Measurements from ENCODE around the gene DNASE1L2. TPM values are rescaled to one million over a fixed set of nuclear protein-coding genes. Genes with fewer than 3 reads are reported as not detected.

The DNASE1L2 gene
- total RNA-seq, 4 donors from 2014 or later = 0.34 to 0.82 TPM; not detected in 2

DNA sequence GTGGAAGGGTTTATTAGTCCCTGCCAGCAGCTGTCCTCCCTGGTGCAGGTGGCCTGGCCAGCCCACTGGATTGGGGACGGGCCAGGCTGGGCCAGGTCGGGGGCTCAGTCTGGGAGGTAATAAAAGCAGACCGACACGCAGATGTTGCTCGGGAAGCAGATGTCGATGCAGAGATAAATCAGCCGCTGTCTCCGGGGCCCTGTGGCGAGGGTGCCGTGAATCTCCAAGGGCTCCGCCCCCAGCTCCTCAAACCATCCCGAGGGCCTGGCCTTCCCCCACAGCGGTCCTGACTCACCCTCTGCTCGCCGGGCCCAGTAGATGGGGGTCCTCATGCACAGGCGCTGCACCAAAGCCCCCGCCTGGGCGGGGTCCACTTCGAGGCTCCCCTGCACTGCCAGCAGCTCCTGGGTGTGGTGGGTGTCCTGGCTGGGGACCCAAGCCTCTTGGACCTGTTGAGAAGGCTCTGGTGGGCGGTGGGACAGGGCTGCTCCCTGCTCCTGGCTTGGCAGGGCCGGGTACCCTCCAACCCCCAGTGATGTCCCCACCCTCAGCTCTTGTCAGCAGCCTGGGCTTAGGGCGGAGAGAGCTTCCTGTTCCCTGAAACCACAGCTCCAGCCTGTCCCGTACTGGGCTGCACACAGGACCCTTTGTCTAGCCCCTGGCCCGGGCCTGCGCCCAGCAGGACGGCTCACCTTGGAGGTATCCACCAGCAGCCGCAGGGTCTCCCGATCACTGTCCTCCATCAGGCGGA is 26.8 kb upstream of the DNASE1L2 start:
- TF ChIP-seq, protein P1, sequence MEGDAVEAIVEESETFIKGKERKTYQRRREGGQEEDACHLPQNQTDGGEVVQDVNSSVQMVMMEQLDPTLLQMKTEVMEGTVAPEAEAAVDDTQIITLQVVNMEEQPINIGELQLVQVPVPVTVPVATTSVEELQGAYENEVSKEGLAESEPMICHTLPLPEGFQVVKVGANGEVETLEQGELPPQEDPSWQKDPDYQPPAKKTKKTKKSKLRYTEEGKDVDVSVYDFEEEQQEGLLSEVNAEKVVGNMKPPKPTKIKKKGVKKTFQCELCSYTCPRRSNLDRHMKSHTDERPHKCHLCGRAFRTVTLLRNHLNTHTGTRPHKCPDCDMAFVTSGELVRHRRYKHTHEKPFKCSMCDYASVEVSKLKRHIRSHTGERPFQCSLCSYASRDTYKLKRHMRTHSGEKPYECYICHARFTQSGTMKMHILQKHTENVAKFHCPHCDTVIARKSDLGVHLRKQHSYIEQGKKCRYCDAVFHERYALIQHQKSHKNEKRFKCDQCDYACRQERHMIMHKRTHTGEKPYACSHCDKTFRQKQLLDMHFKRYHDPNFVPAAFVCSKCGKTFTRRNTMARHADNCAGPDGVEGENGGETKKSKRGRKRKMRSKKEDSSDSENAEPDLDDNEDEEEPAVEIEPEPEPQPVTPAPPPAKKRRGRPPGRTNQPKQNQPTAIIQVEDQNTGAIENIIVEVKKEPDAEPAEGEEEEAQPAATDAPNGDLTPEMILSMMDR (IDR thresholded peaks at IDR 0.05; ENCODE audit: low read depth) = no peak

DNA sequence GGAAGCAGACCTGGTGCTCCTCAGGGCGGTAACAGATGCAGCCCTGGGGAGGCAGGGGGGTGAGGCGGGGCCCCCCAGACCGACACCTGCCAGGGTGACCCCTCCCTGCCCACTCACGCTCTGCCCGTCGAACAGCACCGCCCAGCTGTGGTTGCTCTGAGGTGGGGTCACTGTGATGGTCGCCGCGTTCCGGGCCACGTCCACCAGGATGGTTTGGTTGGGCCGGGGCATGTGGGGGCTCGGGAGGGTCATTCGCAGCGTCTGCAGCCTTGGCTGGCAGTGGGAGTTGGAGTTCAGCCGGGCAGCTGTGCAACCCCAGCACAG is 26.3 kb upstream of the DNASE1L2 start:
- TF ChIP-seq, protein P1 (IDR thresholded peaks at IDR 0.05; ENCODE audit: low read depth) = no peak

DNA sequence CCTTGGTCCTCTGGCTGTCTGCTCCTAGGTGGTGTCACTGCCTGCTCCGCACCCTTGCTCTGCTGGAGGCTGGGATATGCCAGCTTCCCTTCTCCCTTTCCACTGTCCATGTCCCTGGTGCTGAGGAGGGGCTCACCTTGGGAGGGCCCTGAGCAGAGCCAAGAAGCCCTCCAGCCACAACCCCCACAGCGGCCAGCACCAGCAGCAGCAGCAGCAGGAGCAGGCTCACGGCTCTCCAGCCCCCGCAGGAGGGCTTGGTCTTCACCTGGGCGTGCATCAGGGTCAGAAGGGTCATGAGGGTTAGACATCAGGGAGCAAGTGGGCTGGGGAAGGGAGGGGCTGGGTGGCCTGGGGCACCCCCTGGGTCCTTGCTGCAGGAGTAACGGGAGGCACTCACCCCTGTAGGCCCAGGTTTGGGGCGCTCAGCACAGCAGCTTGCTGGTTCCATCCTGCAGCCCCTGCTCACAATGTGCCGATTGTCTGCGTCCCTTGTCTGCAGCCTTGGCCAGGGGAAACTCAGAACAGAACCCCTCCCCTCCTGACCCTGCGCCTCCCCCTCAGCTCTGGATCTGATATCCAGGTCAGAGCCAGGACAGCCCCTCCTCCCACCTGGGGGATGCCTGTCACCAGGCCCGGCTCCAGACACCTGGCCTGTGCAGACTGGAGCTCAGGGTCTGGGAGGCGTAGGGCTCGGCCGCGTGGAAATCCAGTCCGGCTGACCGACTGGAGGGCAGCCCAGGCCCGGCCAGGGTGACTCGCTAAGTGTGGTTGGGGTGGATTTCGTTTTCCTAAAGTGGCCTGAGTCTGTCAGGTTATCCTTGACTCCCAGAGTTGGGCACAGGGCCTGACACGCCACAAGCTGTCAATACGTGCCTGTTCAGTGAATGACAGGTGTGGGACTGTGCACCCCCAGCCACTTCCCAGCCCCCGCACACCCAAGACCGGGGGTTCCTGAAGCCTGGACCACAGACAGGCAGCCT is 25.6 kb upstream of the DNASE1L2 start, which contains the start of gene BRICD5:
BRICD5 (minus strand) TSS at position 478 of the 980 bp plus-strand sequence; CDS start at position 448, 30 bp downstream.
- TF ChIP-seq, protein P1 (IDR thresholded peaks at IDR 0.05; ENCODE audit: low read depth) = no peak

DNA sequence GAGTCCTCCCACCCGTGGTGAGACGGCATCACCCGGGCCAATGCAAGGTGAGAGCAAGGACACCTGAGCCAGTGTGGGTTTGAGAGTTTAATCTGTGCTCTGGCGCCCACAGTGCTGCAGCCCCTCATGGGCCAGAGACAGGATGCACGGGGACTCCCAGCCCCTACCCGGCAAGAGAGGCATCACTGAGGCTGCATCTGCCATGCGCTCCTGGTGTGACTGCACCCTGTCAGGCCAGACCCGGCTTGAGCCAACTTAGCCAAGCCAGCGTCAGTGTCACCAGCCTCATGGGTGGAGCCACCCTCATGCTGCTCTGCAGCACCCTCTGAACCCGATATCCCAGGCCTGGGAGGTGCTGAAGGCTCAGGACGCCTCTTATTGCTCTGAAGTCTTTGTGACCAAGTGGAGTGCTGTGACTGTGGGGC is 24.3 kb upstream of the DNASE1L2 start:
- TF ChIP-seq, protein P1 (IDR thresholded peaks at IDR 0.05; ENCODE audit: low read depth) = no peak

DNA sequence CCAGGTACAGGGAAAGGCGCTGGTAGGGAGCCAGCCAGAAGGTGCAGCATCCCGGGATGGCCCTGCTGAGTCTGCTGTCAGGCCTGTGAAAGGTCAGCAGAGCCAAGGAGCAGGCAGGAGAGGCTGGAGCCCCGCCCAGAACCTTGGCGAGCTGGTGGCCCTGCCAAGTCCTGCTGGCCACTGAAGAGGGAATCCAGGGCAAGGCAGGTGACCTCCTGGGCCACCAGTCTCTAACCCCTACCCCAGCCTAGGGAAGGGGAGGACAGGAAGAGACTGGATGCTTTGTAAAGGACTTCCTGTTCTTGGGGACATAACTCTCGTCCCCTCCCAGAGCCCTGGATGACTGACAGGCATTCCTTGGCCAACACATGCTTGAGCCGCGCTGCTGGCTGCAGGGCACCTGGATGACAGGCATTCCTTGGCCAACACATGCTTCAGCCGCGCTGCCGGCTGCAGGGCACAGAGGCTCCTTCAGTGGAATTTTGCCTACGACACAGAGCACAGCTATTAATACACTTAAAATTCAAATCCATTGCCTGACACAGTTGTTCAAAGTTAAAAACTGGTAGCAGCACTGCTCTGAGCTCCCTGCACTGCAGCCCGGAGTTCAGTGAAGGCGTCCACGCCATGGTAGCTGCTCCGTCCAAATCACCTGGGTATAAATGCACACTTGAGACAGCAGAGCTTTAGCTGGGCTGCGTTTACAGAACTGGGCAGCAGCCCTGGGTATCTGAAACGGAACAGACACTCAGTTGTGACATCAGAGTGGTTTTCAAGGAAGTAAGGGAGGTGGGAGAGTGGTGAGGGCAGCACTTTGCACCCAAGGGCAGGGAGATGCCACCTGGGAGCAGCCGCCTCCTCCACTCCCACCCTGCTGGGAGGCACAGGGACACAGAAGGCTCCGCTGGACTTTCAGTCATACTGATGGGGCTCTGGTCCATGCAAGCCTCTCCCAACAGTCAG is 23.6 kb upstream of the DNASE1L2 start:
- TF ChIP-seq, protein P1 (IDR thresholded peaks at IDR 0.05; ENCODE audit: low read depth) = no peak

DNA sequence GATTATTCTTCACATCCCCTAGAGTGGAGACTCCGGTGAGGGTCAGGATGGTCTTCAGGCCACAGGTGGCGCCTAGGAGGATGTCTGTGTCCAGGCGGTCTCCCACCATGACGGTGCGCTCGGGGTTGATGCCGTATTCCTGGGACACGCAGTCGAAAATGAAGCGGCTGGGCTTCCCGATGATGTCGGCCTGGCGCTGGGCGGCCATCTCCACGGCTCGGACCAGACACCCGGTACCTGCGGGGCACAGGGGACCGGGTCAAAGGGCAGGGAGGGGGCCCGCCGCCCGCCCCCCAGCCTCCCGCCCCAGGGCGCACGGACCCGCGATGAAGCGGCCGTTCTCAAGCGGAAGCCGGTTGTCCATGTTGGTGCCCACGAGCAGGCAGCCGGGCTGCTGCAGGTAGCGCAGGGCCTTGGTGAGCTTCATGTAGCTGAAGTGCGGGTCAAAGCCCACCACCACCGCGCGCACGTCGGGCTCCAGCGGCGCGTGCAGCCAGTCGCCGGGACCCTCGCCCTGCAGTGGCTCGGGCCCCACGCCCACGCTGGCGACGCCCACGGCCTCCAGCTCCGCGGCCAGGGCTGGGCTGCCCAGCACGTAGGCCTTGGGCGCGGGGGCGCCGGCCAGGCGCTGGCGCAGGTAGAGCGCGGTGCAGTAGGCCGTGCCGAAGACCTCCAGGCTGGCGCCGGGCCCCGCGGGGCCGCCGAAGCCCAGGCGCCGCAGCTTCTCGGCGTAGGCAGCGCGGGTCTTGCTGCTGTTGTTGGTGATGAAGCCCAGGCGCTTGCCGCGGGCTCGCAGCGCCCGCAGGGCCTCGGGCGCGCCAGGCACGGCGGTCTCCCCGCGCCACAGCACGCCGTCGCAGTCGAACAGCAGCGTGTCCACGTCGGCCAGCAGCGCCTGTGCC is 22.2 kb upstream of the DNASE1L2 start:
- TF ChIP-seq, protein P1 (IDR thresholded peaks at IDR 0.05; ENCODE audit: low read depth) = no peak

Data from subcutaneous adipose tissue (tissue), 4 donors.